ENCODE measurements around the gene RPRD1B.

The RPRD1B gene

DNA sequence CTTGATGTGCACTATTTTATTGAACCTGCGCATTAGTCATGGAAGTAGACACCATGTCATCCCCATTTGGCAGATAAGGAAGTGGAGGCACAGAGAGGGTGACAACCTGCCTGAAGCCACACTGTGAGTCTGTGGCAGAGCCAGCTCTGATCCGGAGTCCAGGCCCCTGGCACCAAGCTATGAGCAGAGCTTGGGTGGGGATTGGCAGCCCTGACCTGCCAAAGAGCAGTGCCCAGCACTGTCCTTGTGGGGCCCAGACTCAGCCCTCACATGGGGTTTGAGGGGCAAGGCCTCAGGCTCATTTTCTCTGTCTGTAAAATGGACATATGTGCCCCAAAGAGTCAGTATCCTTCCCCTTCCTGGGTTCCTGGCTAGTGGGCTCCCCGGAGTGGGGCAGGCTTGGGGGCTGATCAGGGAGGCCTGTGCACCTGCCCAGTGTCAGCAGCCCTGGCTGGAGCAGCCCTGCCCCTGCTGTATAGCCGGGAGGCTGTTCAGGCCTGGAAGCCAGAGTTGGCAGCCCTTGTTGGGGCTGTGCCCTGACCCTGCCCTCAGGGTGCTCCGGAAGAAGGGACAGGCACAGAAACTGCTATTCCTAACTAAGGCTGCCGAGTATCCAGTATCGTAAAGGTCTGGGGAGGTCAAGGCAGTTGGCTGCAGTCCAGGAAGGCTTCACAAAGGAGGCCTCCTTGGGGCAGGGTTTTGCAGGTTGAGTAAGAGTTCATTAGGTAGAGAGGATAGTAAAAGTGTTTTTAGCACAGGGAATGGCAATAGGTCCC is 92.8 kb downstream of the RPRD1B start:
- DNase-seq: no peak

DNA sequence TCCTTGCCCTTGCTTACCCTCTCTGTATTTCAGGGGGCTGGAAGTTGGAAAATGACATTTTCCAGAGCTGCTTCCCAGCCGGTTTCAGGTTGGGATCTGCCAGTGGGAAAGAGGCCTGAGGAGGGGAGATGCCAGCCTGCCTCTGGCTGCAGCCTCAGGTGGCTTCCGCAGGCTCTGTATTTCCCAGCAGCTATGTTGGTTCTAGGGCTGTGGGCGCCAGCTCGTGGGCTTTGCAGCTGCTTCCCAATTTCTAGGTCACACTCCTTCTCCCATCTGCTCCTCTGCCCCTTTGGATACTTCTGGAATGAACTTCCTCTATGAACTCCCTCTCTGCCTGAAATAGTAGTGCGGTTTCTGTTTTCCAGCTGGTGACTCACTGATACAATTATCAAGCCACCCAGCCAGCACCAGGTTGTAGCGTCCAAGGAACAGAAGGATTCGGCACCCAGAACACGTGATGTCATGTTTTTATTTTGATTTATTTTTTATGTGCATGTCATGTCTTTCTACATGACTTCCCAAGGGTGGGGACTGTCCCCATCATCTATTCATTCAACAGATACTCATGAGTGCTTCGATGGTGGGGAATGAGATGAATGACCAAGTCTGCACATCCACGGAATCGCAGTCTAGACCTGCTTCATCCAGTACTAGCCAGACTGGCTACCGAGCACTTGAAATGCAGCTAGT is 93.5 kb downstream of the RPRD1B start:
- no peak for DNase-seq

DNA sequence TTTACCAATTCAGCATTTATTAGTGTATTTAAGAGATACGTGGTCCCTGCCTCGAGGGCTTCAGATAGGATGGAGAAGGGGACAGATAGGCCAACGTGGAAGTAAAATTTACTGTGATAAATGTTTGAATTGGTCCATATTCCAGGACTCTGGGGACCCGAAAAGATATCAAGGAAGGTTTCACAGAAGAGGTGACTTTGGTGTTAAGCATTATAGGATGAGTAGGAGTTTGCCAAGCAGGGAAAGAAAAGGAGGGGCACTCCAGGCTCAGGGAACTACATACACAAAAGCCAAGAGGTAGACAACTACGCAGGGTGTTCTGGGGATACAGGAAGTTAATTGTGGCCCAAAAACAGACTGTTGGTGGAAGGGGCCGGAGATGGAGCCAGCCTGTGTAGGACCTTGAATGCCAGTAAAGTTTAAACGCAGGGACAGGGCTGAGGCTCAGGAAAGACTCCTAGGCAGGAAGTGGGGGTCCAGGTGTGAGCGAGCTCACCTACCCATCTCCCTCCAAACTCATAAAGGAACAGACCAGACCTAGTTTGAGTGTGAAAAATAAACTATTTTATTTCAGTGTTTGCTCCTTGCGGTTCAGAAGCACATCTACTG is 94.5 kb downstream of the RPRD1B start:
- DNase-seq: no peak

DNA sequence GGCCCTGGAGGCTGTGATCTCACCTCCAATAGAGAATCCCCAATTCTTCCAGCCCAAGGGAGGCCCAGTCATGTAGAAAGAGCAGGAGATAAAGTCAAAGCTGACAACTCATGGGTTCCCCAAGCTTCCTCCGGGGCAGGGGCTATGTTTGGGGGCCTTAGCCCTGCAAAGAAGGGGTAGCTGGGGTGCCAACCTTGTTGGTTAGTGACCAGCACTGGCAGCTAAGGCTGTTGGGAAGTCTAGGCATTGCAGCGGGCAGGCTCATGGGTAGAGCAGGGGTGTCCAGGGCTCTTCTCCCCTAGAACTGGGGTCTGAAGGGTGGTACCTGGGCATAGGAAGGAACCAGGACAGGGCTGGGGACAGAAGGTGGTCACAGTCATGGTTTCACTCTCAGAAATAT is 95.1 kb downstream of the RPRD1B start:
- no peak for DNase-seq

DNA sequence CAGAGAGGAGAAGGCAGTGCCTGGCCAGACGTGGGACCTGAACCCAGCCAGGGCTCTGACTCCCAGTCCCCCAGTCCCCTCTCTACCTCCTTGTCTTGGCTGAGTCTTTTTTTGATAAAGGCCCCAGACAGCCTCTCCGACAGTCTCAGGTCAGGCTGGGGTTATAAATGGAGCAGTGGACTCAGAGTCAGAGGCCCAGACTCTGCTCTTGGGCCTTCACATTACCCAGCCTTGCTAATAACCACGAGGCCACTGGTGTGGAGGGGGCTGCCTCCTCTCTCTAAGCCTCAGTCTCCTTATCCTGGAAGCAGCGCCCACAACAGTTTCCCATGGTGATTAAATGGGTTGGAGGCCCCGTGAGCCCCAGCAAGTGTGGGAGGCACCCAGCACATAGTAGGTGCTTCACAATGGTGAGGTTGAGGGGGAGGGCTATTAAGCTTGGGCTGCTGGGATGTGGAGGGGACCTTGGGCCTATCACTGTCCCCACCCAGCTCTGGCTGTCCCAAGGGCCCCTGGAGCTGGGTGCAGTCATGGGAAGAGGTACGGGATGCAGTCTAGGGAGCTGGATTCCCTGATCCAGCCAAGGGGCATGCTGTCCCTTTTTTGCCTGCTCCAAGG is 95.8 kb downstream of the RPRD1B start:
- no peak for DNase-seq

DNA sequence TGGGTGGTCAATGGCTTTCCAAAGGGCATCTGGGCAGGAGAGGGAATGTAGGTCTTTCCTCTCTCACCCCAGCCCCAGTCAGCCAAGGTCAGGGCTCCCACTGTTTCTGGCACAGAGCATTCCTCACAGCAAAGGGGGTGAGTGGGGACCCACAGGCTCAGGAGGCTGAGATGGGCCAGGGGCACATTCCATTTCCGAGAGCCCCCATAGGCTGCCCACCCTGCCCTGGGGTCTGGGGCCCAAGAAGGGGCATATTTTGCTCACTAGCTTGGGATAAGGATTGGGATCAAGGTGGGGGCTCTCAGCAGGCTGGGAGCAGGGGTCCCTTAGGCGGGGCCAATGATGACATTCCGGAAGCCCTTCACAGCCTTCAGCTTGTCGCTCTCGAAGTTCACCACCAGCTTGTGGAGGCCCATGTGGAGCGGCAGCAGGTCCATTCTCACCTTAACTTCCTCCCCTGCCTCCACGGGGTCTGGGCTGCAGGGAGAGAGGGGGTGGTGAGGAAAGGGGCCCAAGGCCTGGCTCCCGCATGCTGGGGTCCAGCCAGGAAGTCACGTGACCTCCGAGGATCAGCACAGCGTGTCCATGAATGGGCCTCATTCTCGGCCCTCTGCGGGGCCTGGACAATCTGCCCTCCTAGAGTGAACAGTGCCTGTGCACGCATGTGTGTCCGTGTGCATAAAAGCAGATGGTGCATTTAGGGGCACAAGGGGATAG is 96.5 kb downstream of the RPRD1B start:
- DNase-seq: no peak

DNA sequence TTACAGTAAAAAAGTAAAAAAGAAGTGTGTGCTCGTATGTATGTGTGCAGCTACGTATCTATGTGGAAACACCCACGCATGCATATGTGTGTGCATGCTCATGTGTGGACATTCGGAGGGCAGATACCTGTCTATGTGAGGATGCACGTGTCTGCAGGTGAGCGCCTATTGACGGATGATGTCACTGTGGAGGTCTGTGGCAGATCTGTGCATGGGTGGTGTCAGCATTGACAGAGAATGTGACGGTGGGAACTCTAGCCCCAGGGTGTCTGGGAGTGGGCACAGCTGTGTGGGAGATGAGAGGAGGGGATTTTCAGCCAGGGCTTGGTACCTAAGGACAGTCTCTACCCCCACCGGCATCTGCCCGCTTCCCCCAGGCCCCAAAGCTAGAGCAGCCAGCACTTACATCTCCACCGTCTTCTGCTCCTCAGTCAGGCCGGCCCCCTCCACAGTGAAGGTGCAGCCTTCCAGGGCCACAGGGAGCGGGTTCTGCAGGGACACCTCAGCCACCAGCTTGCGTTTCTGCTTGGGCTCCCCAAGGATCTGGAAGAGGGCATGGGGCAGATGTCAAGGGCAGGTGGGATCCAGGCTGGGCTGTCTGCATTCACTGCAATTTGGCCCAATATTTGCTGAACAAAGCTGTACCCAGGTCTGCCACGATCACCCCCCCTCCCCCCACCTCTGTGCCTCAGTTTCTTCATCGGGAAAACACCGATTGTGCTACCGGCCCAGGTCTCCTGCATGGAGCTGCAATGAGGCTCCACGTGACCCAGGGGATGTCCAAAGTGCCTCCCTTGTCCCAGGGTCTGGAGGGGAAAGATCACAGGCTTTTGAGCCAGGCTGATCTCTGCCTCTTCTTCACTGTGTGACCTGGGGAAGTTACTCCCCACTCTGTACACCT is 97.4 kb downstream of the RPRD1B start:
- DNase-seq: no peak

DNA sequence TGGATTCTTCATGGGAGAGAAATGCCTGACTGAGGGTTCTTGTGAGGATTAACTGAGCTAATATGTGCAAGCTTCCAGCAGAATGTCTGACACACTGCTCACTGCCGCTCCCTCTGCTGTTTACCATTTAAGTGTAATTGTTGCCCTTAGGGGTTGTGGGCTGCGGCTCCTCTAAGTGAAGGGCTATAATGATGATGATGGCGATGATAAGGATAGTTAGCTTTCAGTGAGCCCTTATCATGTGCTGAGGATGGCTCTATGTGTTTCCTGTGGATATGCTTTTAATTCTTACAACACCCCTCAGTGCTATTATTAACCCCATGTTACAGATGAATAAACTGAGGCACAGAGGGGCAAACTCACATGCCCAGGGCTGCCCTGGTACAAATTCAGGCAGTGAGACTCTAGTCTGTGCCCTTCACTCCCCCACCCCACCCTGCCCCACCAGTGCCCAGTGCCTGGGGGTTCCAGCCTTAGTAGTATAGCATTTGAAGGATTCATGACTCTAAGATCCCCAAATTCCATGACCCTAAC is 98.1 kb downstream of the RPRD1B start:
- DNase-seq: no peak

DNA sequence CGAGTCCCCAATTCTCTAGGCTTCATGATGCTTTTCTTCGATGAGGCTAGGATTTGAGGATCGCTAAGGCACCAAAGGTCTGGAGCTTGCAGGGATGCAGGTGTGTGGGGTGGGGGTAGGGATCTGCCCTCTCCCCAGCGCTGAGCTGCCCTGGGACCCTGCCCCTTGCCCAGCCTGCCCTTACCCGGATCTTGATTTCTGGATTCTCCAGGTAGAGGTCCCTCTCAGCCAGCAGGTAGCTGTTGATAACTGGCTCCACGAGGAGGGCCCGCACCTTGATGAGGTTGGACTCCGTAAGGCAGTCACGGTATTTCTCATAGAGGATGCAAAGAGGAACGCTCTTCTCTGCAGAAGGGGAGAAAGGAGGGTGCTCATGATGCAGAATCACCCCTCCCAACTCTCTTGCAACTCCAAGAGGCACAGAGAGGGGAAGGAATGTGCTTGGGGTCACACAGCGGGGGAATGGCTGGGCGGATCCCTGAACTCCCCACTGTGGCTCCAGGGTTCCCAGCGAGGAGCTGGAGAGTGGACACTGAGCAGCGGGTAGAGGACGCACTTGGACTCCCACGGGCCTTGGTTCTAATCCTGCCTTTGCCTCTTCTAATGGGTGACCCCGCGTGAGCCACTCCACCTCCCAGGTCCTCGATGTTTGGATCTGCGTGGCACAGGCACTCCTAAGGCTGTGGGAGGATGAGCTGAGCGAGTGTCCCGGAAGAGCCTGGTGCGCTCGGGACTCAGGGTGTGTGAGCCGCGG is 98.8 kb downstream of the RPRD1B start:
- DNase-seq: no peak

DNA sequence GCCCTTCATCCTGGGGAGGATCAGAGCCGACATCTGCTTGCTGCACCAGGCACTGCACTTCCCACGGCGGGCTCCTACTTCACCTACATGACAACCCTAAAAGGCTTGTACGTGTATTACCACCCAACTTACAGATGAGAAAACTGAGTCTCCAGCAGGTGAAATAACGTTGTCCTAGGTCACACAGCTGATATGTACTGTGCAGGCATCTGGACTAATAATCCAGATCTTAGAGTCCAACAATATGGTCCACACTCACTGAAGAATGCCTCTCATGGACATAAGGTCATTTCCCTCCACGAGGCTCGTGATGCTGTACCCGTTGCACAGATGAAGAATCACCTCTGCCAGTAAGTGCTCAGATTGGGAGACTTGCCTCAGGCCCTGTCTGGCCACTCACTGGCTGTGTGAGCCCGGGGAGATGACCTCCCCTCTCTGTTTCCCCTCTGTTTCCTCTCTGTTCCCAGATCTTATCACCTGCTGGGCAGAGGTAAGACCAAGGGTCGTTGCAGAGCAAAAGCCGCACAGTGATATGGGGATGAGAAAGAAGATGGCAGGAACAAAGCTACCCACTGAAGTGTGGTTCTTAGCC is 99.5 kb downstream of the RPRD1B start:
- no peak for DNase-seq

DNA sequence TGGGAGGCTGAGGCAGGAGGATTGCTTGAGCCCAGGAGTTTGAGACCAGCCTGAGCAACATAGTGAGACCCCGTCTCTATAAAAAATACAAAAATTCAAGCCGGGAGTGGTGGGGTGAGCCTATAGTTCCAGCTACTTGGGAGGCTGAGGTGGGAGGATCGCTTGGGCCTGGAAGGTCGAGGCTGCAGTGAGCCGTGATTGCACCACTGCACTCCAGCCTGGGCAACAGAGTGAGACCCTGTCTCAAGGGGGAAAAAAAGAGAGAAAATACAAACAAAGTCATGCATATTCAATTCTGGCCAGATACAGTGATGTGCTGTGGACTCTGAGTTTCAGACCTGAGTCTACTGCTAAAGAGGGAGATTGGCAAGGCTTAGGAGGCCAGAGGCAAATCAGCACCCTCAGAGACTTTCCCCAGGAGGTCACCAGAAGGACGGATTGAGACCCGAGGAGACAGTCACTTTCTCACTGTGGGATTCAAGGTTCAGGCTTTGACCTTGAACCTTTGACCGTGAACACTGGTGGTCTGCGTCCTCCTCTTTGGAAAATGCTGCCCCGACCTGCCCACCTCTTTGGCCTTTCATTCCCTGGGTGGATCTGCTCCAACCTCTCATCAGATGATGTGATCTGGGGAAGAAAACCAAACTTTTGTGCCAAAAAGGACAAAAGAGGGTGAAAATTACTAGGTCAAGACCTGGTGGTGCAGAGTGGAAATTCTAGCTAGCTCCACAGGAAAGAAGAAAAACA is 100.3 kb downstream of the RPRD1B start:
- no peak for DNase-seq

DNA sequence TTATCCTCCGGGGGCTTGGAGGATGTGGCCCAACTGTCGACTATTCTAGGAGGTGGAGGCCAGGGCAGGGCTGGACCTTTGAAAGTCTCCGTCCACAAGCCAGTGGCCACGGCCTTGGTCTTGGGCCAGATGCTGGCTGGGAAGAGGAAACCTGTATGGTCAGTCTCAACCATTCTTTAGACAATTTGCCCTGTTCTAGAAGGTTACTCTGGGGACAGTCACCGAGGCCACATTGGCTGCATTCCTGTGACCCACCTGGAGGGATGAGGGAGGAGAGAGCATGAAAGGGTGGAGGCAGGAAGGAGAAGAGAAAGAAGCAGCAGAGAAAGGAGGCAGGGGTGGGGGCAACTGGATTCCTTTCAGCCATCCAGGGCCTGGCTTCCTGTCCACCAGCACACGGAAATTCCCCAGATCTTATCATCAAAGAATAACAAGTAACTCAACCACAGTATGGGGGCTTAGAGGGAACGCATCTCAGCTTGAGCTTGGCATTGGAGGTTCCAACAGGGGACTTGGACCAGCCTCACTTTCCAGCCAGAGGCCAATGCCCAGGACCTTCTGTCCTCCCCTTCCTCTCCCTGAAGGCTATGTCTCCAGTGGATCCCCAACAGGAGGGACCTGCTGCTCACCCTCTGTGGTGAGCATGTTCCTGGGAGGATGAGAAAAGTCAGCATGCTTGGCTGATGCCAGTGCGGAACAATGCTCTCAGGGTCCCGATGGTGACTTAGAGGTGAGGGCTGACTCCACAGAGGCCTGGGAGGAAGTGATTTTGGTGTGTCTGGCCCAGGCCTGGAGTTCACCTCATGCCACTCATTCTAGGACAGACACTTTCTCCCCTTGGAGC is 101.1 kb downstream of the RPRD1B start:
- DNase-seq: no peak

DNA sequence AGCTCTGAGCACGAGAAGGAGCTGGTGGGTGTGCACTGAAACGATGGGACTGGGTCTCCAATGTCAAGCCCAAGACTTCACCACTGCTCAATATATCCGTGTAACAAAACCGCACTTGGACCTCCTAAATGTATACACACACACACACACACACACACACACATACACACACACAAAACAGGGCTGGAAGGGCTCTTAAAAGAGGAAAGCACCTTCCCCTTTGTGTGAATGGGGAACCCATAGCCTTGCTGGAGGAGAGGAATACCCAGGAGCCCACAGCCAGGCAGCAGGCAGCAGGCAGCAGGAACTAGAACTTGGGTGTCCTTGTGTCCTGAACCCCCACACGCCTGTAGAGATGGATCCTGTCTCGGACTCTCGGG is 101.7 kb downstream of the RPRD1B start:
- DNase-seq: no peak

DNA sequence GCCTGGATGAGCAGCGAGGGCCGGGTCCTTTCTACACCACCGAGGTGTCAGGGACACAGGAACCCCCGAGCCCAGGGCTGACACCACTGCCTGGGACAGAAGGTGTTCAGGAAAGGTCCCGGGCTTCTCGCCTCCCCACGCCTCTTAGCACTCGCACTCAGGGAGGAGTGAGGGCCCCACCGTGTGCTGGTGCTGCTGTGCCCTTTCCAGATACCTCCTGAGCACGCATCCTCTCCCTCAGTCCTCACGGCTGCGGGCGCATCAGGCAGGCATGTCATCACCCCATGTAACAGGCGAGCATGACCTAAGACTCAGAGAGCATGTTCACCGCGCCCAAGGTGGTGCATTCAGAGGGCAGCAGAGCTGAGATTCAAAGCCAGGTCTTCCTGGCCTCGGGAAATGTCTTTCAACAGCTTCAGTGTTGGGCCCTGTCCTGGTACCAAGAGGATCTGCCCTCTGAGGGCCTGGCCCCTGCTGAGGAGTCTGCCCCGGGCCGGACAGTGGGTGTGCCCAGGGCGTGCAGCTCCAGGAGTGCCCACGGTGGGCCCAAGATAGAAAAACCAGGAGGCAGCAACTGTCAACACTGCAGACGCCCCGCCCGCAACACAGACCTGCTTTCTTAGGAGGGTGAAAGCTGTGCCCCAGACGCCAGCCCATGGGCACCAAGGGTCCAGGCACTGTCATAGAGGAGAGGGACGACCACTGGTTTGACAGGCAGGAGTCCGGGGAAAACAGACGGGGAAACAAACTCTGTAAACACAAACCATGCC is 102.3 kb downstream of the RPRD1B start:
- no peak for DNase-seq

DNA sequence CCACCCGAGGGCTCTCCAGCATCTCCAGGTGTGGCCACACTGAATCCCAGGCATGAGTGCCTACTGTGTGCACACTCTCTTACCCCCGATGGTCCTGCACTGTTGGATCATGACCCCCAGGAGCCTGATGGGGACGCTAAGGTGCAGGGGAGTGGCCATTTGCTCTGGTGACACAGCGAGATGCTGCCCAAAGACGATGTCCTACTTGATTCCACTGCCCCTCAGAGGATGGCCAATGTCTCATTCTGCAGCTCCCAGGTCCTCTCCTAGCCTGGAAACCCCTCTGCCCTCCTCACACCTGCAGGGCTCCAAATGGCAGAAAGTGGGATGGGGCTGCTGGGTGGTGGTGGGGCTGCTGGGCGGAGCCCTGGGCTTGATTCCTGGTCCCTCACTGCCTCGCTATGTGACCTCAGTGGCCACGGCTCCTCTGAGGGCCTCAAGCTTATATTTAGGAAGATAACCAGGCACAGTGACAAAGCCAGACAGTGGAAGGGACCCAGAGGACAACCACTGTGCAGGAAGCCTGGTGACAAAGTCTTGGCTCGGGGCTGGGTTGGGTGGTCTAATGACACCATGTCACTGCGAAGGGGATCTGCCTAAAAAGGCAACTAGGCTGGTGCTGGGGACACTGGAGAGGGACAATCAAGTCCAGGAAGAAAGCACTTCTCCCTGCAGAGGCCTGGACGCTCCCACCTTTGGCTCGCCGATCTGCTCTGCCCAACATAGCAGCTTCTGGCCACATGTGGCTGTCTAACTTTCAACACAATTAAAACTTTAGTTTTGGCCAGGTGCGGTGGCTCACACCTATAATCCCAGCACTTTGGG is 103.1 kb downstream of the RPRD1B start:
- no peak for DNase-seq

DNA sequence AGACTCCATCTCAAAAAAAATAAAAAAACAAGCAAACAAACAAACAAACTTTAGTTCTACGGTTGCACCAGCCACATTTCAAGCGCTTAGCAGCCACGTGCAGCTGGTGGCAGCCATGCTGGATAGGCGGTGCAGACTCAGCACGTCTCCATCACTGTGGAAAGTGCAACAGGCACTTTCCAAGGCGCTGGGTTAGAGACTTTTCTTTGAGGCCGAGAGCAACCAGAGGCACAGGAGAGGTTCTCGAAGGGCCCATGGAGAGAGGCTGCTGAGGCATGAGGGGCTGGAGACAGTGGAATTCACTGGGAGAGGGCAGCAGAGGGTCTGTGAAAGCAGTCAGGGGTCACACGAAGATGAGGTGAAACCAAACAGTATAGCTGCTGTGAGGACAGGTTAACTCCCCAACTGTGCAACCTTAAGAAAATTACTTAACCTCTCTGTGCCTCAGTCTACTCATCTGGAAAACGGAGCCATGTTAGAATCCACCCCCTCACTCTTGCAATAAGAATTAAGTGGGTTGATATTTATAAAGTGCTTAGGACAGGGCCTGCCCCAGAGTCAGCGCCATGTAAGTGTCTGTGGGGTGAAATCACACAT is 104.0 kb downstream of the RPRD1B start:
- no peak for DNase-seq
